ENCODE results near the gene ARL6IP1.

The ARL6IP1 gene

GRCh38 chr16:18801145-18801972, at the start of gene ARL6IP1:
Gene ARL6IP1, minus strand, starts transcription at chr16:18801549. Its CDS starts 83 bp downstream, at chr16:18801466.
- peak; percentile 99 for DNase-seq

- no peak for DNase-seq
Observed at GRCh38 chr16:18846416-18846815, 45.1 kb upstream of the ARL6IP1 start.

GRCh38 chr16:18842565-18842964, 41.2 kb upstream of the ARL6IP1 start:
- no peak for DNase-seq

- no peak for DNase-seq
Observed at GRCh38 chr16:18841833-18842525, 40.6 kb upstream of the ARL6IP1 start.

GRCh38 chr16:18839555-18839954, 38.2 kb upstream of the ARL6IP1 start:
- DNase-seq = no peak

GRCh38 chr16:18836702-18837101, 35.4 kb upstream of the ARL6IP1 start:
- DNase-seq = no peak

- DNase-seq = no peak
Observed at GRCh38 chr16:18834864-18835263, 33.5 kb upstream of the ARL6IP1 start.

- no peak for DNase-seq
Observed at GRCh38 chr16:18833707-18834505, 32.6 kb upstream of the ARL6IP1 start.

- no peak for DNase-seq
Observed at GRCh38 chr16:18832613-18833012, 31.3 kb upstream of the ARL6IP1 start.

GRCh38 chr16:18832006-18832405, 30.7 kb upstream of the ARL6IP1 start:
- no peak for DNase-seq

- DNase-seq = no peak
Observed at GRCh38 chr16:18829251-18829650, 27.9 kb upstream of the ARL6IP1 start.

- no peak for DNase-seq
Observed at GRCh38 chr16:18827890-18828289, 26.5 kb upstream of the ARL6IP1 start.

- no peak for DNase-seq
Observed at GRCh38 chr16:18816286-18816685, 14.9 kb upstream of the ARL6IP1 start.

GRCh38 chr16:18811925-18812324, 10.6 kb upstream of the ARL6IP1 start:
- no peak for DNase-seq

GRCh38 chr16:18809165-18809564, 7.8 kb upstream of the ARL6IP1 start:
- DNase-seq = no peak

GRCh38 chr16:18805257-18805773, 4.0 kb upstream of the ARL6IP1 start:
- no peak for DNase-seq

- no peak for DNase-seq
Observed at GRCh38 chr16:18804540-18804939, 3.2 kb upstream of the ARL6IP1 start.

- no peak for DNase-seq
Observed at GRCh38 chr16:18803569-18804462, 2.5 kb upstream of the ARL6IP1 start.

GRCh38 chr16:18802767-18803343, 1.5 kb upstream of the ARL6IP1 start:
- no peak for DNase-seq

GRCh38 chr16:18800775-18801144, 589 bp downstream of the ARL6IP1 start:
- no peak for DNase-seq

- no peak for DNase-seq
Observed at GRCh38 chr16:18800293-18800692, 1.1 kb downstream of the ARL6IP1 start.

GRCh38 chr16:18799500-18799899, 1.8 kb downstream of the ARL6IP1 start:
- no peak for DNase-seq
